ENCODE results near the gene GSE1. TPM values are rescaled to one million over a fixed set of nuclear protein-coding genes. Genes with fewer than 3 reads are reported as not detected.

GSE1 gene
- total and polyA plus RNA-seq, 2 of the 13 experiments (the other 11 are each of a cell fraction or from before 2014, with no cell fraction given) = 16.1 to 31.2 TPM

DNA sequence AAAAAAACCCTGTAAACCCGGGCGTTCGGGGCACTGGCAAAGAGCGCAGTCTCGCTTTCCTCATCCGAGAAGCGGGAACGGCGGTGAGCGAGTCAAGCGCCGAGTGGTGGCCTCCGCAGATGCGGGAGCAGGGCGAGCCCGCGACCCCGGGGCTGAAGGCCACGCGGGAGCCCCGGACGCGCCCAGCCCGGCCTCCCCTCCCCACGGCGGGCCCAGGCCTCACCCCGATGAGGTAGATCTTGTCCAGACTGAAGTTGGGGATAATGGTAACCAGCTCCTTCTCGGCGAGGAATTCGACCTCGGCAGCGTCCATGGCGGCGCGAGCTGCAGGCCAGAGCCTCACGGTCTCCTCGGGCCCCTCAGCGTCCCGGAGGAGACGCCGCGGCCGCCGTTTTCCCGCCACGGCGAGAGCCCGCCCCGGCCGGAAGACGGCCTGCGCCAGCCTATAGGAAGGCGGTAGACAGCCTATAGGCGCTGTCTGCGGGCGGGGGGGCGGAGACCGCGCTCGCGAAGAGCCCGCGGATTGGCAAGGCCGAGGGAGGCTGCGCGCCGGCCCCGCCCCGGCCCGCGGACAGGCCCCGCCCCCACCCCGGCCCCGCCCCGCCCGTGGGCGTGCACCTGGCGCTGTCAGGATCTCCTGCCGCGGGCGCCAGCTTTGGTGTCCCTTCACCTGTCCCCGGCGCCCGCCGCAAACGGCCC is 75.6 kb downstream of the GSE1 start, which contains the start of gene GINS2 (continued):
- TF ChIP-seq, protein P1, sequence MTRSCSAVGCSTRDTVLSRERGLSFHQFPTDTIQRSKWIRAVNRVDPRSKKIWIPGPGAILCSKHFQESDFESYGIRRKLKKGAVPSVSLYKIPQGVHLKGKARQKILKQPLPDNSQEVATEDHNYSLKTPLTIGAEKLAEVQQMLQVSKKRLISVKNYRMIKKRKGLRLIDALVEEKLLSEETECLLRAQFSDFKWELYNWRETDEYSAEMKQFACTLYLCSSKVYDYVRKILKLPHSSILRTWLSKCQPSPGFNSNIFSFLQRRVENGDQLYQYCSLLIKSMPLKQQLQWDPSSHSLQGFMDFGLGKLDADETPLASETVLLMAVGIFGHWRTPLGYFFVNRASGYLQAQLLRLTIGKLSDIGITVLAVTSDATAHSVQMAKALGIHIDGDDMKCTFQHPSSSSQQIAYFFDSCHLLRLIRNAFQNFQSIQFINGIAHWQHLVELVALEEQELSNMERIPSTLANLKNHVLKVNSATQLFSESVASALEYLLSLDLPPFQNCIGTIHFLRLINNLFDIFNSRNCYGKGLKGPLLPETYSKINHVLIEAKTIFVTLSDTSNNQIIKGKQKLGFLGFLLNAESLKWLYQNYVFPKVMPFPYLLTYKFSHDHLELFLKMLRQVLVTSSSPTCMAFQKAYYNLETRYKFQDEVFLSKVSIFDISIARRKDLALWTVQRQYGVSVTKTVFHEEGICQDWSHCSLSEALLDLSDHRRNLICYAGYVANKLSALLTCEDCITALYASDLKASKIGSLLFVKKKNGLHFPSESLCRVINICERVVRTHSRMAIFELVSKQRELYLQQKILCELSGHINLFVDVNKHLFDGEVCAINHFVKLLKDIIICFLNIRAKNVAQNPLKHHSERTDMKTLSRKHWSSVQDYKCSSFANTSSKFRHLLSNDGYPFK (CRISPR knock-in tag; IDR thresholded peaks at IDR 0.05; ENCODE audit: borderline replicate concordance) = peak; percentile 54; the same call in 1 of the 2 replicates
- TF ChIP-seq HNRNPH1 (optimal IDR thresholded peaks at IDR 0.05; ENCODE audit: low read depth, low read length) (no peak), PCBP2 (optimal IDR thresholded peaks at IDR 0.05; ENCODE audit: low read depth, low read length, poor library complexity, severe bottlenecking) (no peak), AFF4 (CRISPR knock-in tag; IDR thresholded peaks at IDR 0.05) (no peak), TSC22D2 (CRISPR knock-in tag; IDR thresholded peaks at IDR 0.05; ENCODE audit: borderline replicate concordance) (peak; percentile 83; the same call in 1 of the 2 replicates), ZNF570 (CRISPR knock-in tag; IDR thresholded peaks at IDR 0.05; ENCODE audit: borderline replicate concordance) (peak; percentile 62; the same call in 1 of the 2 replicates), CBFB (CRISPR knock-in tag; IDR thresholded peaks at IDR 0.05) (peak; percentile 69; the same call in 1 of the 2 replicates), NKX3-1 (CRISPR knock-in tag; IDR thresholded peaks at IDR 0.05) (peak; percentile 95), PAX8 (CRISPR knock-in tag; IDR thresholded peaks at IDR 0.05; ENCODE audit: borderline replicate concordance) (no peak; the same call in 1 of the 2 replicates), ZNF883 (CRISPR knock-in tag; IDR thresholded peaks at IDR 0.05; ENCODE audit: not compliant biosample characterization) (peak; percentile 90), HOXD1 (CRISPR knock-in tag; IDR thresholded peaks at IDR 0.05) (0 out of 2 replicates have a peak, but pooled peaks have one; percentile 55)
- TF ChIP-seq, protein P2, sequence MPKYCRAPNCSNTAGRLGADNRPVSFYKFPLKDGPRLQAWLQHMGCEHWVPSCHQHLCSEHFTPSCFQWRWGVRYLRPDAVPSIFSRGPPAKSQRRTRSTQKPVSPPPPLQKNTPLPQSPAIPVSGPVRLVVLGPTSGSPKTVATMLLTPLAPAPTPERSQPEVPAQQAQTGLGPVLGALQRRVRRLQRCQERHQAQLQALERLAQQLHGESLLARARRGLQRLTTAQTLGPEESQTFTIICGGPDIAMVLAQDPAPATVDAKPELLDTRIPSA (CRISPR knock-in tag; IDR thresholded peaks at IDR 0.05; ENCODE audit: borderline replicate concordance) = no peak
- TF ChIP-seq, protein P3, sequence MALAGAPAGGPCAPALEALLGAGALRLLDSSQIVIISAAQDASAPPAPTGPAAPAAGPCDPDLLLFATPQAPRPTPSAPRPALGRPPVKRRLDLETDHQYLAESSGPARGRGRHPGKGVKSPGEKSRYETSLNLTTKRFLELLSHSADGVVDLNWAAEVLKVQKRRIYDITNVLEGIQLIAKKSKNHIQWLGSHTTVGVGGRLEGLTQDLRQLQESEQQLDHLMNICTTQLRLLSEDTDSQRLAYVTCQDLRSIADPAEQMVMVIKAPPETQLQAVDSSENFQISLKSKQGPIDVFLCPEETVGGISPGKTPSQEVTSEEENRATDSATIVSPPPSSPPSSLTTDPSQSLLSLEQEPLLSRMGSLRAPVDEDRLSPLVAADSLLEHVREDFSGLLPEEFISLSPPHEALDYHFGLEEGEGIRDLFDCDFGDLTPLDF (CRISPR knock-in tag; IDR thresholded peaks at IDR 0.05) = peak; percentile 99
- TF ChIP-seq, protein P4, sequence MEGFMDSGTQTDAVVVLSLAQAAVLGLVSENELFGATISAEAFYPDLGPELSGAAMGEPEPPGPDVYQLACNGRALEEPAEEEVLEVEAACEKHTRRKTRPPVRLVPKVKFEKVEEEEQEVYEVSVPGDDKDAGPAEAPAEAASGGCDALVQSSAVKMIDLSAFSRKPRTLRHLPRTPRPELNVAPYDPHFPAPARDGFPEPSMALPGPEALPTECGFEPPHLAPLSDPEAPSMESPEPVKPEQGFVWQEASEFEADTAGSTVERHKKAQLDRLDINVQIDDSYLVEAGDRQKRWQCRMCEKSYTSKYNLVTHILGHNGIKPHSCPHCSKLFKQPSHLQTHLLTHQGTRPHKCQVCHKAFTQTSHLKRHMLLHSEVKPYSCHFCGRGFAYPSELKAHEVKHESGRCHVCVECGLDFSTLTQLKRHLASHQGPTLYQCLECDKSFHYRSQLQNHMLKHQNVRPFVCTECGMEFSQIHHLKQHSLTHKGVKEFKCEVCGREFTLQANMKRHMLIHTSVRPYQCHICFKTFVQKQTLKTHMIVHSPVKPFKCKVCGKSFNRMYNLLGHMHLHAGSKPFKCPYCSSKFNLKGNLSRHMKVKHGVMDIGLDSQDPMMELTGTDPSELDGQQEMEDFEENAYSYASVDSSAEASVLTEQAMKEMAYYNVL (CRISPR knock-in tag; IDR thresholded peaks at IDR 0.05; ENCODE audit: borderline replicate concordance) = no peak
